ENCODE data around the gene PEX3. TPM values are rescaled to one million over a fixed set of nuclear protein-coding genes. Genes with fewer than 3 reads are reported as not detected.

The PEX3 gene
- total and polyA plus RNA-seq, 10 of the 15 experiments (the other 5 are each of a cell fraction or from before 2014, with no cell fraction given): 18.6 to 70.7 (median 38.6) TPM

DNA sequence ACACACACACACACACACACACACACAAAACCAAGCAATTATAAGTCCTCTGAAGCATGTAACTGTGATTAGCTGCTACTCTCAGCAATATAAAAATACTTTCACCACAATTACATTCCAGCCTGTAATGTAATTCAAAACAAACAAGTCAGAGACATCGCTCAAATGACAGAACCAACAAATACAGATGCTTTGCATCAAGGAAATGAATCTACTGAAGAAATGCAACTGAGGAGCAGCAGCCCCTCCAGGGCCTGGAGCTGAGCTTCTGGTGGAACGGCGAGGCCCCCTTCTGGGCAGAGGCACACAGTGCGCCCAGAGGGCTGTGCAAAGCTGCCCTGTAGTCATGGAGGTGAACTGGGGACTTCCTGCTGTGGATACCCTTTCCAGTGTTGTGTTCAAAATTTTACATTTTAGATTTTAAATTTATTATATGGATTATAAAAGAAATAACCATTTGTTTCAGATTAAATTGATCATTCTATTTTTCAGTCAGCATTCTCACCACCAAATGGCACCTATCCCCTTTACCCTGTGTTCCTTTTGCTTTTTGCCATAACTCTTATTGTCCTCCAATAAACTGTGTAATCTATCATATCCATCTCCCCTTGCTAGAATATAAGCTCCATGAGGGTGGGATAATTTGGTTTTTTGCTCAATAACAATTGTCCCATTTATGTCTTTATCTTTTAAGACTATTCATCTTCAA, 23.3 kb upstream of the PEX3 start (continued):
- TF ChIP-seq MEF2B (IDR thresholded peaks at IDR 0.05; ENCODE audit: partially characterized antibody, poor library complexity, severe bottlenecking): no peak
- no peak for TF ChIP-seq EP300 (IDR thresholded peaks at IDR 0.05; ENCODE audit: borderline replicate concordance in 1 of 2, control insufficient read depth in 1 of 2, low read depth in 2 of 2, low read length in 2 of 2)
- TF ChIP-seq FOS (IDR thresholded peaks at IDR 0.05; ENCODE audit: borderline replicate concordance, extremely low read depth, insufficient read length): no peak
- TF ChIP-seq, protein P1, sequence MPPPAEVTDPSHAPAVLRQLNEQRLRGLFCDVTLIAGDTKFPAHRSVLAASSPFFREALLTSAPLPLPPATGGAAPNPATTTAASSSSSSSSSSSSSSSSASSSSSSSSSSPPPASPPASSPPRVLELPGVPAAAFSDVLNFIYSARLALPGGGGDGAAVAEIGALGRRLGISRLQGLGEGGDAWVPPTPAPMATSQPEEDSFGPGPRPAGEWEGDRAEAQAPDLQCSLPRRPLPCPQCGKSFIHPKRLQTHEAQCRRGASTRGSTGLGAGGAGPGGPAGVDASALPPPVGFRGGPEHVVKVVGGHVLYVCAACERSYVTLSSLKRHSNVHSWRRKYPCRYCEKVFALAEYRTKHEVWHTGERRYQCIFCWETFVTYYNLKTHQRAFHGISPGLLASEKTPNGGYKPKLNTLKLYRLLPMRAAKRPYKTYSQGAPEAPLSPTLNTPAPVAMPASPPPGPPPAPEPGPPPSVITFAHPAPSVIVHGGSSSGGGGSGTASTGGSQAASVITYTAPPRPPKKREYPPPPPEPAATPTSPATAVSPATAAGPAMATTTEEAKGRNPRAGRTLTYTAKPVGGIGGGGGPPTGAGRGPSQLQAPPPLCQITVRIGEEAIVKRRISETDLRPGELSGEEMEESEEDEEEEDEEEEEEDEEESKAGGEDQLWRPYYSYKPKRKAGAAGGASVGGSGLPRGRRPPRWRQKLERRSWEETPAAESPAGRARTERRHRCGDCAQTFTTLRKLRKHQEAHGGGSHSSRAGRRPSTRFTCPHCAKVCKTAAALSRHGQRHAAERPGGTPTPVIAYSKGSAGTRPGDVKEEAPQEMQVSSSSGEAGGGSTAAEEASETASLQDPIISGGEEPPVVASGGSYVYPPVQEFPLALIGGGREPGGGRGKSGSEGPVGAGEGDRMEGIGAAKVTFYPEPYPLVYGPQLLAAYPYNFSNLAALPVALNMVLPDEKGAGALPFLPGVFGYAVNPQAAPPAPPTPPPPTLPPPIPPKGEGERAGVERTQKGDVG (CRISPR knock-in tag; IDR thresholded peaks at IDR 0.05): no peak
- TF ChIP-seq RELA (IDR thresholded peaks at IDR 0.05; ENCODE audit: borderline replicate concordance, partially characterized antibody): no peak
- TF ChIP-seq, protein P2, sequence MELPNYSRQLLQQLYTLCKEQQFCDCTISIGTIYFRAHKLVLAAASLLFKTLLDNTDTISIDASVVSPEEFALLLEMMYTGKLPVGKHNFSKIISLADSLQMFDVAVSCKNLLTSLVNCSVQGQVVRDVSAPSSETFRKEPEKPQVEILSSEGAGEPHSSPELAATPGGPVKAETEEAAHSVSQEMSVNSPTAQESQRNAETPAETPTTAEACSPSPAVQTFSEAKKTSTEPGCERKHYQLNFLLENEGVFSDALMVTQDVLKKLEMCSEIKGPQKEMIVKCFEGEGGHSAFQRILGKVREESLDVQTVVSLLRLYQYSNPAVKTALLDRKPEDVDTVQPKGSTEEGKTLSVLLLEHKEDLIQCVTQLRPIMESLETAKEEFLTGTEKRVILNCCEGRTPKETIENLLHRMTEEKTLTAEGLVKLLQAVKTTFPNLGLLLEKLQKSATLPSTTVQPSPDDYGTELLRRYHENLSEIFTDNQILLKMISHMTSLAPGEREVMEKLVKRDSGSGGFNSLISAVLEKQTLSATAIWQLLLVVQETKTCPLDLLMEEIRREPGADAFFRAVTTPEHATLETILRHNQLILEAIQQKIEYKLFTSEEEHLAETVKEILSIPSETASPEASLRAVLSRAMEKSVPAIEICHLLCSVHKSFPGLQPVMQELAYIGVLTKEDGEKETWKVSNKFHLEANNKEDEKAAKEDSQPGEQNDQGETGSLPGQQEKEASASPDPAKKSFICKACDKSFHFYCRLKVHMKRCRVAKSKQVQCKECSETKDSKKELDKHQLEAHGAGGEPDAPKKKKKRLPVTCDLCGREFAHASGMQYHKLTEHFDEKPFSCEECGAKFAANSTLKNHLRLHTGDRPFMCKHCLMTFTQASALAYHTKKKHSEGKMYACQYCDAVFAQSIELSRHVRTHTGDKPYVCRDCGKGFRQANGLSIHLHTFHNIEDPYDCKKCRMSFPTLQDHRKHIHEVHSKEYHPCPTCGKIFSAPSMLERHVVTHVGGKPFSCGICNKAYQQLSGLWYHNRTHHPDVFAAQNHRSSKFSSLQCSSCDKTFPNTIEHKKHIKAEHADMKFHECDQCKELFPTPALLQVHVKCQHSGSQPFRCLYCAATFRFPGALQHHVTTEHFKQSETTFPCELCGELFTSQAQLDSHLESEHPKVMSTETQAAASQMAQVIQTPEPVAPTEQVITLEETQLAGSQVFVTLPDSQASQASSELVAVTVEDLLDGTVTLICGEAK (IDR thresholded peaks at IDR 0.05; ENCODE audit: borderline replicate concordance): no peak
- no peak for TF ChIP-seq RCOR1 (conservative IDR thresholded peaks at IDR 0.05; ENCODE audit: low read depth, low read length)
- no peak for TF ChIP-seq CEBPB (IDR thresholded peaks at IDR 0.05; ENCODE audit: borderline replicate concordance in 1 of 2, low read depth in 2 of 2, low read length in 2 of 2)
- TF ChIP-seq, protein P3, sequence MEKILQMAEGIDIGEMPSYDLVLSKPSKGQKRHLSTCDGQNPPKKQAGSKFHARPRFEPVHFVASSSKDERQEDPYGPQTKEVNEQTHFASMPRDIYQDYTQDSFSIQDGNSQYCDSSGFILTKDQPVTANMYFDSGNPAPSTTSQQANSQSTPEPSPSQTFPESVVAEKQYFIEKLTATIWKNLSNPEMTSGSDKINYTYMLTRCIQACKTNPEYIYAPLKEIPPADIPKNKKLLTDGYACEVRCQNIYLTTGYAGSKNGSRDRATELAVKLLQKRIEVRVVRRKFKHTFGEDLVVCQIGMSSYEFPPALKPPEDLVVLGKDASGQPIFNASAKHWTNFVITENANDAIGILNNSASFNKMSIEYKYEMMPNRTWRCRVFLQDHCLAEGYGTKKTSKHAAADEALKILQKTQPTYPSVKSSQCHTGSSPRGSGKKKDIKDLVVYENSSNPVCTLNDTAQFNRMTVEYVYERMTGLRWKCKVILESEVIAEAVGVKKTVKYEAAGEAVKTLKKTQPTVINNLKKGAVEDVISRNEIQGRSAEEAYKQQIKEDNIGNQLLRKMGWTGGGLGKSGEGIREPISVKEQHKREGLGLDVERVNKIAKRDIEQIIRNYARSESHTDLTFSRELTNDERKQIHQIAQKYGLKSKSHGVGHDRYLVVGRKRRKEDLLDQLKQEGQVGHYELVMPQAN (conservative IDR thresholded peaks at IDR 0.05): no peak
- peak; percentile 97 for TF ChIP-seq SMC3 (IDR thresholded peaks at IDR 0.05; ENCODE audit: borderline replicate concordance, low read length)
- no peak for TF ChIP-seq NBN (IDR thresholded peaks at IDR 0.05)
- TF ChIP-seq ESRRA (IDR thresholded peaks at IDR 0.05; ENCODE audit: low read length): no peak
- TF ChIP-seq, protein P4, sequence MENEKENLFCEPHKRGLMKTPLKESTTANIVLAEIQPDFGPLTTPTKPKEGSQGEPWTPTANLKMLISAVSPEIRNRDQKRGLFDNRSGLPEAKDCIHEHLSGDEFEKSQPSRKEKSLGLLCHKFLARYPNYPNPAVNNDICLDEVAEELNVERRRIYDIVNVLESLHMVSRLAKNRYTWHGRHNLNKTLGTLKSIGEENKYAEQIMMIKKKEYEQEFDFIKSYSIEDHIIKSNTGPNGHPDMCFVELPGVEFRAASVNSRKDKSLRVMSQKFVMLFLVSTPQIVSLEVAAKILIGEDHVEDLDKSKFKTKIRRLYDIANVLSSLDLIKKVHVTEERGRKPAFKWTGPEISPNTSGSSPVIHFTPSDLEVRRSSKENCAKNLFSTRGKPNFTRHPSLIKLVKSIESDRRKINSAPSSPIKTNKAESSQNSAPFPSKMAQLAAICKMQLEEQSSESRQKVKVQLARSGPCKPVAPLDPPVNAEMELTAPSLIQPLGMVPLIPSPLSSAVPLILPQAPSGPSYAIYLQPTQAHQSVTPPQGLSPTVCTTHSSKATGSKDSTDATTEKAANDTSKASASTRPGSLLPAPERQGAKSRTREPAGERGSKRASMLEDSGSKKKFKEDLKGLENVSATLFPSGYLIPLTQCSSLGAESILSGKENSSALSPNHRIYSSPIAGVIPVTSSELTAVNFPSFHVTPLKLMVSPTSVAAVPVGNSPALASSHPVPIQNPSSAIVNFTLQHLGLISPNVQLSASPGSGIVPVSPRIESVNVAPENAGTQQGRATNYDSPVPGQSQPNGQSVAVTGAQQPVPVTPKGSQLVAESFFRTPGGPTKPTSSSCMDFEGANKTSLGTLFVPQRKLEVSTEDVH (IDR thresholded peaks at IDR 0.05; ENCODE audit: low read depth, partially characterized antibody): no peak
- TF ChIP-seq ZNF207 (IDR thresholded peaks at IDR 0.05; ENCODE audit: borderline replicate concordance): no peak
- TF ChIP-seq SREBF2 (IDR thresholded peaks at IDR 0.05; ENCODE audit: low read length): no peak
- no peak for TF ChIP-seq CHD4 (IDR thresholded peaks at IDR 0.05)
- no peak for TF ChIP-seq TCF3 (IDR thresholded peaks at IDR 0.05; ENCODE audit: borderline replicate concordance, insufficient read depth, low read depth, low read length)
